KOPT-K1 (cell line): ENCODE measurements around the gene TMEM52.
"Not testable (repeated sequence)": the region's sequence is repeated elsewhere in the genome, so short reads cannot be mapped to it uniquely, and the experiment has no call there.

Source experiments
- H3K27ac ChIP-seq: fragments of 200-600 bp; sonication (generic); 2 replicates; pipeline ENCODE4 v1.5.1; 2016; ENCODE audit warnings: antibody characterized with exemption, mild to moderate bottlenecking, low read depth, low read length; ENCODE audit not compliant: poor library complexity, severe bottlenecking
- H3K36me3 ChIP-seq: fragments of 200-600 bp; sonication (generic); 2 replicates; pipeline ENCODE4 v1.5.1; 2017; ENCODE audit warnings: antibody characterized with exemption, mild to moderate bottlenecking, low read length, moderate library complexity; ENCODE audit not compliant: insufficient read depth
- H3K9me3 ChIP-seq: fragments of 200-600 bp; sonication (generic); 2 replicates; pipeline ENCODE4 v1.5.1; 2017; ENCODE audit warnings: antibody characterized with exemption, low read length, mild to moderate bottlenecking; ENCODE audit not compliant: insufficient read depth, poor library complexity, severe bottlenecking

Gene TMEM52

GRCh38 chr1:1890506-1891348 lies 28.4 kb downstream of the TMEM52 start, which contains the start of gene GNB1:
GNB1 (minus strand) TSS chr1:1891087; CDS start chr1:1825453, 65,634 bp downstream.
- Histone ChIP-seq H3K27ac (peak within 1 kb of the TSS; percentile 83), H3K36me3 (no peaks in the 10 kb centered on the region), H3K9me3 (no peaks in the 10 kb centered on the region)

DNA sequence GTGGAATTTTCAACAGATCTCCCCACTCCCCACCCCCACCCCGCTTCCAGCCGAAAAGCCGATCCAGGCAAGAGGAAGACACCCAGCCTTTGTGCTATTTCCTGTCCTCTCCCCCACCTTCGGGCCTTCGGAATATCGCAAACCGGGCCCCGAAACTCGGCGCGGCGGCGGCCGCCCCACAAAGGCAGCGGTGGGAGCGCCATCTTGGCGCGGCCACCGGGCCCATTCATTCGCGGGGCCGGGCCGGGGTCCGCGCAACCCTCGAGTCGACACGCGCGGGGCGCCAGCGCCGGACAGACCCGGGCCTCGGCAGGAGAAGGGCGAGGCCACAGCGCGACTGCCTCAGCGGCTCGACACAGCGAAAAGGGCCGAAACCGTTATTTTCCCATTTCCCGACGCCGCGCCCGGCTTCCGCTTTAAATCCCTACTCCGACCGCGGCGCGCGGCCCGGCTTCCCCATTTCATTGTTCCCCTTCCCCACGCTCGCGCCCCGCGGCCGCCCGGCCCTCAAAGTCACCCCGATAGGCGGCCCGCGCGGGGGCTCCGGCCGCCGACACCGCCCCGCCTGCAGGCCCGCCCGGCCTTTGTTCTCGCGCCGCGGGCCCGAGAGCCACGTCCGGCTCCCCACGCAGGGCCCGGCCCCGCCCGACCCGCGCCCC lies 29.1 kb downstream of the TMEM52 start:
- H3K27ac ChIP-seq = peak overlapping the region; percentile 83
- no peaks in the 10 kb centered on the region for H3K9me3 ChIP-seq
- no peaks in the 10 kb centered on the region; the same call in 1 of the 2 replicates for H3K36me3 ChIP-seq

- H3K9me3 ChIP-seq = no peaks in the 10 kb centered on the region
- peak overlapping the region; percentile 83 for H3K27ac ChIP-seq
- H3K36me3 ChIP-seq = peaks cover 6% of the 10 kb centered on the region
These were observed 29.9 kb downstream of the TMEM52 start for GRCh38 chr1:1889090-1889750.

DNA sequence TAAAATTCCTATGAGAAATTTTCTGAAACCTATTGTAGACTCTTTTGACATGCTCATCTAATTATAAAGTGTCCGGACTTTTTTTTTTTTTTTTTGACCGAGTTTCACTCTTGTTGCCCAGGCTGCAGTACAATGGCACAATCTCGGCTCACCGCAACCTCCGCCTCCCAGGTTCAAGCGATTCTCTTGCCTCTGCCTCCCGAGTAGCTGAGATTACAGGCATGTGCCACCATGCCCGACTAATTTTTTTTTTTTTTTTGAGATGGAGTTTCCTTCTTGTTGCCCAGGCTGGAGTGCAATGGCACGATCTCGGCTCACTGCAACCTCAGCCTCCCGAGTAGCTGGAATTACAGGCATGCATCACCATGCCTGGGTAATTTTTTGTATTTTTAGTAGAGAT lies 35.2 kb downstream of the TMEM52 start:
- H3K9me3 ChIP-seq, H3K27ac ChIP-seq: not testable (repeated sequence)
- peaks cover 38% of the 10 kb centered on the region for H3K36me3 ChIP-seq

GRCh38 chr1:1883092-1883873 lies 35.8 kb downstream of the TMEM52 start:
- Histone ChIP-seq H3K9me3 (no peaks in the 10 kb centered on the region), H3K27ac (no peak overlapping the region), H3K36me3 (peaks cover 45% of the 10 kb centered on the region)

DNA sequence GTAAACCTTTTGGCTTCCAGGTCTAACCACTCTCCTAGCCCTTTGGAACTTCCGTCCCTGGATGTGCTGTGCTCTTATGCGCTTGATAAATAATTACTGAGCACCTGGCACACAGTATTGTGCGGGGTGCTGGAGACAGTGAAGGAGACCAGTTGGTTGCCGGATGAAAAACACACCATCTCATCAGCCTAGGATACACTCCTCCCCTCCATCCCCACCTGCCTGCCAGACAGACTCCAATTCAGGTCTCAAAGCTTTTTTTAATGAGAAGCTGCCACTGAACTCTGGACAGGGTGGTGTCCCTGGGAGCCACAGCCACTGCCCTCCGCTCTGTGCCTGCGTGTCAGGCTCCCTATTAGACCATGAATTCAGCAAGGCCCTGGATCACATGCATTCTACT lies 37.4 kb downstream of the TMEM52 start:
- no peaks in the 10 kb centered on the region for H3K9me3 ChIP-seq
- H3K27ac ChIP-seq = no peak overlapping the region
- H3K36me3 ChIP-seq = peaks cover 56% of the 10 kb centered on the region

- Histone ChIP-seq H3K9me3 (no peaks in the 10 kb centered on the region), H3K36me3 (peaks cover 65% of the 10 kb centered on the region), H3K27ac (no peak overlapping the region)
These were observed 38.3 kb downstream of the TMEM52 start for GRCh38 chr1:1880617-1881312.

DNA sequence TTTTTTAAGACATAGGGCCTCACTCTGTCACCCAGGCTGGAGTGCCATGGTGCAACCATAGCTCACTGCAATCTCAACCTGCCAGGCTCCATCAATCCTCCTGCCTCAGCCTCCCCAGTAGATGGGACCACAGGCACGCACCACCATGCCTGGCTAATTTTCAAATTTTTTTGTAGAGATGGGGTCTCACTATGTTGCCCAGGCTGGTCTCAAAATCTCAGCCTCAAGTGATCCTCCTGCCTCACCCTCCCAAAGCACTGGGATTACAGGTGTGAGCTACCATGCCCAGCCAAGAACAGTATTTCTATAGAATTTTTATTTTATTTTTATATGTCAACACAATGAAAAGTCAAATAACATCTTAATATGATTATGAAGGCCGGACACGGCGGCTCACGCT lies 39.1 kb downstream of the TMEM52 start:
- Histone ChIP-seq H3K36me3 (peaks cover 73% of the 10 kb centered on the region), H3K9me3 (no peaks in the 10 kb centered on the region), H3K27ac (no peak overlapping the region)

GRCh38 chr1:1877865-1878436 lies 41.1 kb downstream of the TMEM52 start:
- peaks cover 86% of the 10 kb centered on the region for H3K36me3 ChIP-seq
- no peaks in the 10 kb centered on the region for H3K9me3 ChIP-seq
- H3K27ac ChIP-seq = no peak overlapping the region

GRCh38 chr1:1876335-1876930 lies 42.6 kb downstream of the TMEM52 start:
- no peaks in the 10 kb centered on the region for H3K9me3 ChIP-seq
- H3K27ac ChIP-seq = no peak overlapping the region
- H3K36me3 ChIP-seq = peaks cover 91% of the 10 kb centered on the region

GRCh38 chr1:1875932-1876331 lies 43.1 kb downstream of the TMEM52 start:
- Histone ChIP-seq H3K9me3 (no peaks in the 10 kb centered on the region), H3K36me3 (peaks cover 88% of the 10 kb centered on the region), H3K27ac (no peak overlapping the region)

- Histone ChIP-seq H3K27ac (no peak overlapping the region), H3K36me3 (peaks cover 83% of the 10 kb centered on the region), H3K9me3 (no peaks in the 10 kb centered on the region)
These were observed 44.2 kb downstream of the TMEM52 start for GRCh38 chr1:1874901-1875300.

GRCh38 chr1:1873186-1873585 lies 45.9 kb downstream of the TMEM52 start:
- H3K9me3 ChIP-seq = no peaks in the 10 kb centered on the region

More at GRCh38 chr1:1873186-1873585, 45.9 kb downstream of the TMEM52 start:
- no peak overlapping the region for H3K27ac ChIP-seq
- H3K36me3 ChIP-seq = peaks cover 71% of the 10 kb centered on the region
